Endothelial cell of umbilical vein (primary cell): Measurements from ENCODE around the gene SULT1A2.

Experiments
- EZH2 ChIP-seq: IDR thresholded peaks from 2 replicates; pipeline ENCODE4 v1.6.1; 2012; ENCODE audit warnings: borderline replicate concordance, low read depth, mild to moderate bottlenecking, moderate library complexity, low read length, inconsistent platforms; ENCODE audit not compliant: severe bottlenecking
- FOS ChIP-seq: IDR thresholded peaks from 2 replicates; pipeline ENCODE4 v1.6.1; 2011; ENCODE audit warnings: mild to moderate bottlenecking, low read length, moderate library complexity, borderline replicate concordance; ENCODE audit not compliant: insufficient read depth
- MAX ChIP-seq: IDR thresholded peaks from 2 replicates; pipeline ENCODE4 v1.6.1; 2011; ENCODE audit not compliant: insufficient read depth, insufficient read length
- MYC ChIP-seq: IDR thresholded peaks from one replicate; pipeline ENCODE4 v1.6.1; 2011; ENCODE audit warnings: mild to moderate bottlenecking, low read depth, low read length
- POLR2A ChIP-seq: IDR thresholded peaks from 2 replicates; pipeline ENCODE4 v1.6.1; 2012; ENCODE audit warnings: low read depth, mild to moderate bottlenecking, control low read depth, low read length
- POLR2AphosphoS5 ChIP-seq: IDR thresholded peaks from 2 replicates; pipeline ENCODE4 v1.6.1; 2012; ENCODE audit warnings: low read depth, mild to moderate bottlenecking, control low read depth, low read length, moderate library complexity; ENCODE audit not compliant: insufficient read depth
- TF ChIP-seq, protein P1 (sequence below), 2 donors: IDR thresholded peaks; 1 replicate in 1 of 2; 2 replicates in 1 of 2; pipeline ENCODE4 v1.5.1; 2011; ENCODE audit warnings: low read length in 2 of 2, mild to moderate bottlenecking in 2 of 2, moderate library complexity in 2 of 2, control low read depth in 1 of 2, inconsistent platforms in 1 of 2, low read depth in 1 of 2; ENCODE audit not compliant: insufficient read depth in 1 of 2; ENCODE audit errors: extremely low read depth in 1 of 2

DNA sequence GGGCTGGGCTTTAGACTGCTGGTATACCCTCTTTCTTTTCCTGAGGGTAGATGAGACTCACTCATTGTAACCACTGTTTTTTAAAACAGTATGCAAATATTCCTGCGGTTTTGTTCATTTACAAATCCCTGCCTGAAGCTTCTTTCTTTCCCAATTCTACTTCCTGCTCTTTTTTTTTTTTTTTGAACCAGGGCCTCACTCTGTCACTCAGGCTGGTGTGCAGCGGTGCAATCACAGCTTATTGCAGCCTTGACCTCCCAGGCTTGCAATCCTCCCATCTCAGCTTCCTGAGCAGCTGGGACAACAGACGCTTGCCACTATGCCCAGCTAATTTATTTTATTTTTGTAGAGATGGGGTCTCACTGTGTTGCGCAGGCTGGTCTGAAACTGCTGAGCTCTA lies 21.0 kb upstream of the SULT1A2 start:
- TF ChIP-seq, protein P1, sequence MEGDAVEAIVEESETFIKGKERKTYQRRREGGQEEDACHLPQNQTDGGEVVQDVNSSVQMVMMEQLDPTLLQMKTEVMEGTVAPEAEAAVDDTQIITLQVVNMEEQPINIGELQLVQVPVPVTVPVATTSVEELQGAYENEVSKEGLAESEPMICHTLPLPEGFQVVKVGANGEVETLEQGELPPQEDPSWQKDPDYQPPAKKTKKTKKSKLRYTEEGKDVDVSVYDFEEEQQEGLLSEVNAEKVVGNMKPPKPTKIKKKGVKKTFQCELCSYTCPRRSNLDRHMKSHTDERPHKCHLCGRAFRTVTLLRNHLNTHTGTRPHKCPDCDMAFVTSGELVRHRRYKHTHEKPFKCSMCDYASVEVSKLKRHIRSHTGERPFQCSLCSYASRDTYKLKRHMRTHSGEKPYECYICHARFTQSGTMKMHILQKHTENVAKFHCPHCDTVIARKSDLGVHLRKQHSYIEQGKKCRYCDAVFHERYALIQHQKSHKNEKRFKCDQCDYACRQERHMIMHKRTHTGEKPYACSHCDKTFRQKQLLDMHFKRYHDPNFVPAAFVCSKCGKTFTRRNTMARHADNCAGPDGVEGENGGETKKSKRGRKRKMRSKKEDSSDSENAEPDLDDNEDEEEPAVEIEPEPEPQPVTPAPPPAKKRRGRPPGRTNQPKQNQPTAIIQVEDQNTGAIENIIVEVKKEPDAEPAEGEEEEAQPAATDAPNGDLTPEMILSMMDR (IDR thresholded peaks at IDR 0.05; ENCODE audit: extremely low read depth in 1 of 2, insufficient read depth in 1 of 2, low read depth in 1 of 2, low read length in 2 of 2), result no peak
- TF ChIP-seq MYC, result no peak
- no peak for TF ChIP-seq POLR2A
- no peak for TF ChIP-seq EZH2
- no peak for TF ChIP-seq POLR2AphosphoS5
- no peak for TF ChIP-seq MAX
- no peak for TF ChIP-seq FOS
